HEK293T (cell line): Measurements from ENCODE around the gene HAPLN2.

Experiments used
- CTCF ChIA-PET: fragments of 350-600 bp; formaldehyde crosslinking; extraction: SDS; loops from one replicate; lab custom pipeline; 2021; ENCODE audit warnings: antibody characterized with exemption, inconsistent platforms; lab: Yijun Ruan, JAX
- POLR2A ChIA-PET: fragments of 350-600 bp; formaldehyde crosslinking; extraction: SDS; loops from one replicate; lab custom pipeline; 2020; ENCODE audit warnings: antibody characterized with exemption, inconsistent platforms; lab: Yijun Ruan, JAX
- DNase-seq: peaks from one replicate; pipeline ENCODE4 v3.0.0; 2012; ENCODE audit warnings: mixed read lengths; ENCODE audit errors: extremely low spot score
- ARNT ChIP-seq: fragments of 450-650 bp; IDR thresholded peaks from 2 replicates; pipeline ENCODE4 v1.6.1; 2017; ENCODE audit warnings: mild to moderate bottlenecking
- BHLHE40 ChIP-seq: fragments of 450-650 bp; IDR thresholded peaks from 2 replicates; pipeline ENCODE4 v1.6.1; 2016; ENCODE audit warnings: mild to moderate bottlenecking, moderate library complexity, borderline replicate concordance
- CTBP1 ChIP-seq: fragments of 450-650 bp; IDR thresholded peaks from 2 replicates; pipeline ENCODE4 v1.6.1; 2016; ENCODE audit warnings: borderline replicate concordance
- ELF4 ChIP-seq: fragments of 450-650 bp; IDR thresholded peaks from 2 replicates; pipeline ENCODE4 v1.6.1; 2017; ENCODE audit warnings: antibody characterized with exemption
- FOXA1 ChIP-seq: fragments of 450-650 bp; IDR thresholded peaks from 2 replicates; pipeline ENCODE4 v1.6.1; 2016; ENCODE audit warnings: mild to moderate bottlenecking
- FOXK2 ChIP-seq: fragments of 450-650 bp; IDR thresholded peaks from 2 replicates; pipeline ENCODE4 v1.6.1; 2016; ENCODE audit warnings: mild to moderate bottlenecking
- FOXM1 ChIP-seq: fragments of 450-650 bp; IDR thresholded peaks from 2 replicates; pipeline ENCODE4 v1.6.1; 2017; ENCODE audit warnings: mild to moderate bottlenecking, borderline replicate concordance
- HDGF ChIP-seq: fragments of 450-650 bp; IDR thresholded peaks from 2 replicates; pipeline ENCODE4 v1.6.1; 2017; ENCODE audit warnings: antibody characterized with exemption, borderline replicate concordance
- L3MBTL2 ChIP-seq: fragments of 450-650 bp; conservative IDR thresholded peaks from 2 replicates; pipeline ENCODE4 v1.6.1; 2016; ENCODE audit warnings: mild to moderate bottlenecking
- LEF1 ChIP-seq: fragments of 450-650 bp; IDR thresholded peaks from 2 replicates; pipeline ENCODE4 v1.6.1; 2017; ENCODE audit warnings: mild to moderate bottlenecking, borderline replicate concordance
- NFRKB ChIP-seq: fragments of 450-650 bp; IDR thresholded peaks from 2 replicates; pipeline ENCODE4 v1.6.1; 2016; ENCODE audit warnings: mild to moderate bottlenecking, moderate library complexity
- PKNOX1 ChIP-seq: fragments of 450-650 bp; IDR thresholded peaks from 2 replicates; pipeline ENCODE4 v1.6.1; 2016
- SP1 ChIP-seq: fragments of 450-650 bp; IDR thresholded peaks from 2 replicates; pipeline ENCODE4 v1.6.1; 2017
- SUZ12 ChIP-seq: fragments of 450-650 bp; IDR thresholded peaks from 2 replicates; pipeline ENCODE4 v1.6.1; 2016; ENCODE audit warnings: mild to moderate bottlenecking
- TARDBP ChIP-seq: fragments of 450-650 bp; IDR thresholded peaks from 2 replicates; pipeline ENCODE4 v1.6.1; 2016
- ZNF384 ChIP-seq: fragments of 450-650 bp; IDR thresholded peaks from 2 replicates; pipeline ENCODE4 v1.6.1; 2016

The HAPLN2 gene

GRCh38 chr1:156667968-156668709 lies 48.9 kb downstream of the HAPLN2 start:
- TF ChIP-seq FOXA1 (no peak), CTBP1 (no peak), L3MBTL2 (no peak), ELF4 (no peak), FOXK2 (no peak), ZNF384 (no peak), BHLHE40 (no peak), PKNOX1 (no peak), LEF1 (no peak), SP1 (no peak), HDGF (no peak), FOXM1 (no peak), SUZ12 (no peak), TARDBP (no peak), NFRKB (no peak), ARNT (no peak)
- ChIA-PET CTCF (interaction anchor here (0.6 to 1.8 kb wide), 2 partner anchors 21 to 39 kb away, joined by 5 to 10 read pairs; no protein-coding TSS in a partner anchor), POLR2A (interaction anchor here (0.7 to 0.8 kb wide), 2 partner anchors 9 to 38 kb away, joined by 3 to 7 read pairs; partner anchors contain the start of genes CRABP2 and NES)
- no peak for DNase-seq

GRCh38 chr1:156668801-156669637 lies 49.8 kb downstream of the HAPLN2 start:
- no peak for DNase-seq
- CTCF ChIA-PET: no interaction called here
- POLR2A ChIA-PET: interaction anchor here (1.1 kb wide), 1 partner anchor 8 kb away, joined by 4 read pairs; no protein-coding TSS in a partner anchor
- TF ChIP-seq ARNT: no peak
- TF ChIP-seq HDGF: no peak
- TF ChIP-seq ZNF384: no peak
- TF ChIP-seq L3MBTL2: no peak
- no peak for TF ChIP-seq BHLHE40
- TF ChIP-seq NFRKB: no peak
- TF ChIP-seq PKNOX1: no peak
- TF ChIP-seq TARDBP: no peak
- no peak for TF ChIP-seq FOXM1
- no peak for TF ChIP-seq ELF4
- TF ChIP-seq FOXA1: no peak

GRCh38 chr1:156669794-156670193 lies 50.6 kb downstream of the HAPLN2 start:
- ChIA-PET POLR2A (interaction anchor here (0.9 to 1.1 kb wide), 2 partner anchors 9 to 58 kb away, joined by 3 to 4 read pairs; partner anchors contain the start of genes ISG20L2 and METTL25B), CTCF (no interaction called here)
- no peak for TF ChIP-seq SUZ12
- no peak for DNase-seq

GRCh38 chr1:156670359-156670758 lies 51.1 kb downstream of the HAPLN2 start:
- POLR2A ChIA-PET: interaction anchor here (0.9 kb wide), 2 partner anchors 8 to 58 kb away, joined by 3 read pairs; partner anchors contain the start of genes ISG20L2 and METTL25B
- no peak for DNase-seq
- CTCF ChIA-PET: no interaction called here
- TF ChIP-seq FOXK2 (no peak), TARDBP (no peak), PKNOX1 (no peak), SP1 (no peak), ZNF384 (no peak), HDGF (no peak)

- TF ChIP-seq FOXM1 (no peak), BHLHE40 (no peak), ELF4 (no peak), NFRKB (no peak), ZNF384 (no peak), L3MBTL2 (no peak)
- CTCF ChIA-PET: interaction anchor here (0.9 kb wide), 1 partner anchor 19 kb away, joined by 5 read pairs; no protein-coding TSS in a partner anchor
- POLR2A ChIA-PET: interaction anchor here (0.9 kb wide), 1 partner anchor 9 kb away, joined by 3 read pairs; no protein-coding TSS in a partner anchor
- DNase-seq: no peak
Observed at GRCh38 chr1:156670791-156671190, 51.6 kb downstream of the HAPLN2 start.

- ChIA-PET POLR2A (no interaction called here), CTCF (interaction anchor here (0.9 kb wide), 1 partner anchor 10 kb away, joined by 3 read pairs; no protein-coding TSS in a partner anchor)
- TF ChIP-seq FOXK2: no peak
- TF ChIP-seq NFRKB: no peak
- no peak for TF ChIP-seq CTBP1
- TF ChIP-seq BHLHE40: no peak
- TF ChIP-seq SUZ12: no peak
- TF ChIP-seq HDGF: no peak
- no peak for TF ChIP-seq LEF1
- no peak for TF ChIP-seq ELF4
- TF ChIP-seq FOXM1: no peak
- TF ChIP-seq FOXA1: no peak
- no peak for TF ChIP-seq ZNF384
- TF ChIP-seq TARDBP: no peak
- no peak for TF ChIP-seq ARNT
- TF ChIP-seq L3MBTL2: no peak
- DNase-seq: no peak
Observed at GRCh38 chr1:156671804-156672203, 52.6 kb downstream of the HAPLN2 start.
